ENCODE data around the gene MICOS13. TPM values are rescaled to one million over a fixed set of nuclear protein-coding genes. Genes with fewer than 3 reads are reported as not detected.
A peak's percentile ranks its signal among the peaks of the same experiment; 100 is the strongest.
"Not testable (repeated sequence)": the region's sequence is repeated elsewhere in the genome, so short reads cannot be mapped to it uniquely, and the experiment has no call there.

MICOS13 gene
- polyA plus RNA-seq, 3 donors = 26.1 to 53.3 (median 45.5) TPM

GRCh38 chr19:5691822-5692722 is 11.8 kb upstream of the MICOS13 start:
- DNase-seq (ENCODE audit: extremely low read depth in 1 of 11, low read depth in 9 of 11, low spot score in 4 of 11) = no peak

- DNase-seq (ENCODE audit: extremely low read depth in 1 of 11, low read depth in 9 of 11, low spot score in 4 of 11) = no peak
Observed at GRCh38 chr19:5690955-5691821, 10.9 kb upstream of the MICOS13 start.

DNA sequence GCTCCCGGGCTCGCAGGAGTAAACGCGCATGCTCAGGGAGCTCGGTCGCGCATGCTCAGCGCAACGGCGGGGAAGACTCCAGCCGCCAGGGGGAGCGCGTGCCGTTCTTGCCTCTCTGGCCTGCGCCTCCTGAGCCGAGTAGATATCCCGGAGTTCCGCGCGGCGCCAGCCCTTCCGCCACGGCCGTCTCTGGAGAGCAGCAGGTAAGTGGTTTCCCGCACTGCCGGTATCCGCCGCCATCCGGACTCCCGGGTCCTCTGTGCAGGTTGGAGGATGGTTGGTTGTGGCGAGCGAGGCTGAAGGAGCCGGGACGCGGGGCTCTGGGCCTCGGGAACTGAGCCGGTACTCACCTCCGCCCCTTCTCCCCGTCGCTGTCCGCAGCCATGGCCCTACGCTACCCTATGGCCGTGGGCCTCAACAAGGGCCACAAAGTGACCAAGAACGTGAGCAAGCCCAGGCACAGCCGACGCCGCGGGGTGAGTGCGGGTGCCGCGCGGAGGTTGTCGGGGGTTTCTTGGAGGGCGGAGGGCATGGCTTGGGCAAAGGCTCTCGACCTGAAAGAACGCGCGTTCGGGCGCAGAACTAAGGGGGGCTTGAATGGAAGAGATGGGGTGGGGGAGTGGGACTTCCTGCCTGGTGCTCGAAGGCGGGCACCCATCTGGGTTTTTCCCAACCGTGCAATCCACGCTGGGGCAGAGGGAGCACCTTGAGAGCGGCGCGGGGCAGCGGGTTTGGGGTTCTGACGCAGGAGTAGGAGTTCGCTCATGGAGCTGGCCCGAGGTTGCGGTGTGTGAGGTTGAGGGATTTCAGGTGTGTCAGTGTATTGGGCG is 10.0 kb upstream of the MICOS13 start, which contains the start of gene RPL36:
Gene RPL36 (plus strand): TSS at position 171 of the 830 bp plus-strand sequence. CDS start 213 bp downstream, at position 384.
- peak; percentile 91 to 98 (median 96) for DNase-seq (ENCODE audit: extremely low read depth in 1 of 11, low read depth in 9 of 11, low spot score in 4 of 11)

DNA sequence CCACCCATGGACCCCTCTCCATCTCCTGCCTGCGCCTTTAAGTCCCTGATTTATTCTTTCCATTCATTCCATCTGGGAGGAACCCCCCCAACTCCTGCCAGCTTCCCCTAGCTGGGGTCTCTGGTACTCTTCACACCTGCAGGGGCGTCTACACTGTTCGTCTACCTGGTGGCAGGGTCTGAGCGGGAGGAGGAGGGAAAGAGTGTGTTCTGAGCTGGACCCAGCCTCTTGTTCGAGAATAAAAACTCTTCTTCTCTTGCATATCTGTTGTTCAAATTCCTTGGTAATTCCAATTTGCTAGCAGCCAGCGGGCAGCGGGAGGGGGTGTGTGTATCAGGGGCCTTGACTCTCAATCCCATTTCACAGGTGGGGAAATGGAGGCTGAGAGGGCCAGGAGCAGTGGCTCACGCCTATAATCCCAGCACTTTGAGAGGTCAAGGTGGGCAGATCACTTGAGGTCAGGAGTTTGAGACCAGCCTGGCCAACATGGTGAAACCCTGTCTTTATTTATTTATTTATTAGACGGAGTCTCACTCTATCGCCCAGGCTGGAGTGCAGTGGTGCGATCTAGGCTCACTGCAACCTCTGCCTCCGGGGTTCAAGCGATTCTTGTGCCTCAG is 8.1 kb upstream of the MICOS13 start:
- DNase-seq (ENCODE audit: extremely low read depth in 1 of 11, low read depth in 9 of 11, low spot score in 4 of 11) = not testable (repeated sequence)

DNA sequence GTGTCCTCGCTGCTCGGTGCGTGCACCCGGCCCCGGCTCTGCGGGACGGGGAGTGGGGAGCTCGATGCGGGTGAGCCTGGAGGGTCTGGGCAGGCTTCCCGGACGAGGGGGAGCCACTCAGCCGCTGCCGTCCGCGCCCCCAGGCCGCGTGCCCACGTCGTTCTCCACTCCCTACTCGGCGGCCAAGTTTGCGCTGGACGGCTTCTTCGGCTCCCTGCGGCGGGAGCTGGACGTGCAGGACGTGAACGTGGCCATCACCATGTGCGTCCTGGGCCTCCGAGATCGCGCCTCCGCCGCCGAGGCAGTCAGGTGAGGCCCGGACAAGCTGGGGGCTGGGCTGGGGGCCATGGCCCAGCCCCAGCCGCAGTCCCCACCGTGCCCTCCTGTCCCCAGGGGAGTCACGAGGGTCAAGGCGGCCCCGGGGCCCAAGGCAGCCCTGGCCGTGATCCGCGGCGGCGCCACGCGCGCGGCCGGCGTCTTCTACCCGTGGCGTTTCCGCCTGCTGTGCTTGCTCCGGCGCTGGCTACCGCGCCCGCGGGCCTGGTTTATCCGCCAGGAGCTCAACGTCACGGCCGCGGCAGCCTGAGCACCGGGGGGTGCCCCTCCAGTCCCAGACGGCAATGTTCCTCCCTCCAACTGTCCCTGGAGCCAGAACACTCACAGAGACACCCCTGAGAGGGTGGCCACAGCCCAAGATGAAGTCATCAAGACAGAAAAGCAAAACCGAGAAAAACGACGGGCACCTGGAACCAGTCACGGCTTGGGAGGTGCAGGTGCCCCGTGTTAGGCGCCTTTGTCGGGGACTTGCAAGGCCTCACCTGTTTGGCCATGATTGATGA is 7.3 kb upstream of the MICOS13 start:
- DNase-seq (ENCODE audit: extremely low read depth in 1 of 11, low read depth in 9 of 11, low spot score in 4 of 11) = no peak

DNA sequence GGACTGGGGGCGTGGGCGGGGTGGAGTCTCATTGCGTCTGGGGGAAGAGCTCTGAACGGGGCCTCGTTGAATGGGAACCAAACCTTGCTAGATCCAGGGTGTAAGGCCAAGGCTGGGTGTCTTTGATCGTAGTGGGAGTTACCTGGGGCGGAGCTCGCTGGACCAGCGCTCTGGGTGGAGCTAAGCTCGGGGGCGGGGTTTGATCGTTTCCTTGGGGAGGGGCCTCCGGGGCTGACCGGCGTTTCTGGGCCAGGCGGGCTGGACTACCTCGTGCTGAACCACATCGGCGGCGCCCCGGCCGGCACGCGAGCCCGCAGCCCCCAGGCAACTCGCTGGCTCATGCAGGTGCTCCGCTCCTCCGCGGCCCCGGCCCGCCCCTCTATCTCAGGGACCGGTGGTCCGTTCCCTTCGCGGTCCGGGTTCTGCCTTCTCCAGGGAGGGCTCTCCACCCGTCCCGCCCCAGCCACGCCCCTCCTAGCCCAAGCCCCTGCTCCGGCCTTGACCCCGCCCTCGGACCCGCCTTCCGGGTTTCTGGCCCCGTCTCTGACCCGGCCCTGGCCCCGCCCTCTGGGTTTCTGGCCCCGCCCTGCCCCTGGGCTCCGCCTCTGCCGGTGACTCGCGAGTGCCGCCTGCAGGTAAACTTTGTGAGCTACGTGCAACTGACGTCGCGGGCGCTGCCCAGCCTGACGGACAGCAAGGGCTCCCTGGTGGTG is 6.5 kb upstream of the MICOS13 start:
- peak; percentile 66 to 90 (median 85) for DNase-seq (ENCODE audit: extremely low read depth in 1 of 11, low read depth in 9 of 11, low spot score in 4 of 11)

DNA sequence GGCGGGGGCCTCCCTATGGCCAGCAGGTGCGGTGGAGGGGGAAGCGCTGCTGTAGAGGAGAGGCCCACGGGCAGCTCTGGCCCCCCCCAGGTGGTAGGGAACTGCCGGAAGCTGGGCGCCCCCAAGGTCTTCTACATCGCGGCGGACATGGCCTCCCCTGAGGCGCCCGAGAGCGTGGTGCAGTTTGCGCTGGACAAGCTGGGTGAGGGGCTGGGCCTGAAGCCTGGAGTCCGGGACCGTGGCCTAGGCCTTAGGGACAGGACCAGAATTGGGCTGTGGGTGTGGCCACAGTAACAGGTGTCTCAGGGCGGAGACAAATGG is 6.0 kb upstream of the MICOS13 start:
- no peak for DNase-seq (ENCODE audit: extremely low read depth in 1 of 11, low read depth in 9 of 11, low spot score in 4 of 11)

- DNase-seq (ENCODE audit: extremely low read depth in 1 of 11, low read depth in 9 of 11, low spot score in 4 of 11) = no peak
Observed at GRCh38 chr19:5684694-5685430, 4.5 kb upstream of the MICOS13 start.

GRCh38 chr19:5683177-5683886 is 3.0 kb upstream of the MICOS13 start:
- DNase-seq (ENCODE audit: extremely low read depth in 1 of 11, low read depth in 9 of 11, low spot score in 4 of 11) = no peak

DNA sequence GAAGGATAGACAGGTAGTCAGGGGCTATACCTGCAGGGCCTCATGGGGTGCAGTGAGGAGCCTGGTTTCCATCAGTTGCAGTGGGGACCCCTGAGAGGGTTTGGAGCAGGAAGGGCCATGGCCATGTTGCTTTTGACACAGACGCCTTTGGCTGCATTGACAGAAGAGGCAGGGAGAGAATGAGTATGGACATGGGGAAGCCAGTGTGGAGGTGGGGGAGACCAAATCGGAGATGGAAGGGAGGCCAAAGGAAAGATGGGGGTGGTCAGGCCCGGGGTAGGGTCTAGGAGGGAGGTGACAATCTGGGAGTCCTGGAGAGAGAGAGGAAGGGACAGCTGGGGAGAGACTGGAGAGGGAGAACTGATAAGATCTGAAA is 1.8 kb upstream of the MICOS13 start:
- DNase-seq (ENCODE audit: extremely low read depth in 1 of 11, low read depth in 9 of 11, low spot score in 4 of 11) = no peak

DNA sequence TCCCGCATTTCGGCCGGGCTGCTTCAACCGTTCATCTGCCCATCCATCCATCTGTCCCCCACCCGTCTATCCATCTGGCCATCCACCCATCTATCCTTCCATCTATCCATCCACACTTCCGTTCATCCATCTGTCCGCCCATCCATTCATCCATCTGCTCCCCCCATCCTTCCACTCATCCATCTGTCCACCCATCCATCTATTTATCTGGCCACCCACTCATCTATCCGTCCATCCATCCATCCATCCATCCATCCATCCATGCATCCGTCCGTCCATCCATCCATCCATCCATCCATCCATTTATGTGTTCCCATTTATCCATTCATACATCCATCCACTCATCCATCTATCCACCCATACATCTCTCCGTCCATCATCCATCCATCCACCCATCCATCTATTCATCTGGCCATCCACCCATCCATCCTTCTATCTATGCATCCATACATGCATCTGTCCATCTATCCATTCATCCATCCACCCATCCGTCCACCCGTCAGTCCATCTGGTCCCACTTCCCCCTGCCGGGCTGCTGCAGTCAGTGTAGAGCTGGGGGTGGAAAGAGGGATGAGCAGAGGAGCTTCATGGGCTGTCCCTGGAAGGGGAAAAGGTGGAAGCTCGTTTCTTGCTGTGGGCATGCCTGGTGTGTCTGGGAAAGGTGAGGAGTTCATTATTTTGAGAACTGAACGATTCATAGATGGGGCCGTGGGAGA is 1.2 kb upstream of the MICOS13 start:
- no peak for DNase-seq (ENCODE audit: extremely low read depth in 1 of 11, low read depth in 9 of 11, low spot score in 4 of 11)

- no peak for DNase-seq (ENCODE audit: extremely low read depth in 1 of 11, low read depth in 9 of 11, low spot score in 4 of 11)
Observed at GRCh38 chr19:5680084-5680436, 256 bp downstream of the MICOS13 start.

DNA sequence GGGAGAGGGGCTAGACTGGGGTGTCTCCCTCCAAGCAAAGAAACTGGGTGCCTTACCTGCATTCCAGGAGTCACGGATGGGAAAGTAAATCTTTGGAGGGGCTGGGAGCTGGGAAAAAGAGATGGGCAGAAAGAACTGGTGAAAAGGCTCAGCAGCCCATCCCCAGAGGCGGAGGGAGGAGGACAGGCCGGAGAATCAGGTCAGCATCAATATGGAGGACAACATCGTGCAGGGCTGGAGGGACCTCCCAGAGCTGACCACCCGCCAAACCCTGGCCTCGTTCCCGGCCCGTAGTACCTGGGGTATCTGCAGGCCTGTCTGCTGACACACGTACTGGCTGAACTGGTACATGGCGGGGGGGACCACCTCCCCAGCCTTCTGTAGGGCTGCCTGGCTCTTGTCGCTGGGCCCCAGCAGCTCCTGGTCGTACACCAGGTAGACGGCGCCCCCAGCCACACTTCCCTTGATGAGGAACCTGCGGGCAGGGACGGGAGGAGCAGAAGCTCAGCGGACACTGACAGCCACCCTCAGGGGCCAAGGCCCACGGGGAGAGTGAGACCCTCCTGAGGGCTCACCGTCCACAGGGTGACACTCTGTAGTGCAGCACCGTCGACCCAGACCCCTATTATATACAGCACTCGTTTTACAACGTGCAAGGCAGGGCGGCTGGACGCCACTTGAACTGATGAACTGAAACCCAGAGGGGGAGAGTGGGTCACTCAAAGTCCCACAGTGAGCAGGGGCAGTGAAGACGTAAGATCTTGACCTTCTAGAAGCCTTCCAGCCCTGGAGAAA is 830 bp downstream of the MICOS13 start:
- DNase-seq (ENCODE audit: extremely low read depth in 1 of 11, low read depth in 9 of 11, low spot score in 4 of 11) = no peak

DNA sequence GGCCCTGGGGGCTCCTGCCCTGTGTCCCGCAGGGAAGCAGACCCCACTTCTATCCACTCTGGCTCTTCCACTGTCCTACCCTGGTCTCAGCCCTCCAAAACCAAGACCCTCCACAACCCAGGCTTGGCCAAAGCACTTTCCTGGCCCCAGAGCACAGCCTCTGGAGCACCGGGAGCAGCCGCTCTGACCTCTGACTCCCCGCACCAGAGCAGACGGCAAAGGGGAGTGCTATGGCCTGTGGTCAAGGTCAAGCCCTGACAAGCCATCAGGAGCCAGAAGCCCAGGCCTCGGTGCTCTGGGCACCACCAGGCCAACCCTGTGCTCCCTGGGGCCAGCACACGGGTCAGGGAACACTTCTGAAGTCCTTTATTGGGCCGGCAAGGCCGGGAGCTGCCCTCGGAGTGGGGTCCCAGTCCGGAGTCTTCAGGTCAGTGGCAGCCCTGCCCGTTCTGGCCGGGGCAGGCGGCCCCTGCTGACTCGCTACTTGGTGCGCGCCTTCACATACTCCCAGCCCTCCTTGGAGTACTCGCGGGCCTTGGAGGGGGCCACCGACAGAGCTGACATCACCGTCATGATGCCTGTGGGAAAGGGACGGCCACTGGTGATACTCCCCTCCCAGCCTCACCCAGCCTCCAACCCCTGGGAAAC is 2.1 kb downstream of the MICOS13 start:
- no peak for DNase-seq (ENCODE audit: extremely low read depth in 1 of 11, low read depth in 9 of 11, low spot score in 4 of 11)

Data from renal cortex interstitium (tissue), 11 donors.